SK-N-SH treated with all-trans-retinoic acid at 6 μM for 48 hours (cell line): ENCODE results near the gene TNPO2.

Experiments used
- ARNTL ChIP-seq: fragments of 450-650 bp; formaldehyde crosslinking; IDR thresholded peaks from 2 replicates; pipeline ENCODE4 v1.5.0; 2020; ENCODE audit warnings: low read depth, mild to moderate bottlenecking, moderate library complexity, borderline replicate concordance
- ESRRG ChIP-seq: fragments of 250-450 bp; sonication (Bioruptor Pico); IDR thresholded peaks from 2 replicates; pipeline ENCODE4 v1.6.1; 2021; ENCODE audit warnings: mild to moderate bottlenecking
- ISL1 ChIP-seq: fragments of 250-450 bp; sonication (Bioruptor Pico); IDR thresholded peaks from 2 replicates; pipeline ENCODE4 v2.1.2; 2022; ENCODE audit warnings: mild to moderate bottlenecking, moderate library complexity
- PATZ1 ChIP-seq: fragments of 250-450 bp; sonication (Bioruptor Pico); IDR thresholded peaks from 2 replicates; pipeline ENCODE4 v1.8.0; 2020; ENCODE audit warnings: mild to moderate bottlenecking, moderate library complexity, borderline replicate concordance
- ZFP30 ChIP-seq: fragments of 450-650 bp; formaldehyde crosslinking; IDR thresholded peaks from 2 replicates; pipeline ENCODE4 v1.5.0; 2022; ENCODE audit warnings: mild to moderate bottlenecking, moderate library complexity
- ZNF8 ChIP-seq: fragments of 450-650 bp; formaldehyde crosslinking; IDR thresholded peaks from 2 replicates; pipeline ENCODE4 v1.5.0; 2020; ENCODE audit warnings: mild to moderate bottlenecking, moderate library complexity

- TF ChIP-seq ESRRG: no peak
- TF ChIP-seq PATZ1: no peak
- no peak for TF ChIP-seq ZFP30 (CRISPR knock-in tag)
- no peak for TF ChIP-seq ISL1 (CRISPR knock-in tag)
- TF ChIP-seq ZNF8: no peak
- TF ChIP-seq ARNTL (CRISPR knock-in tag): no peak
These were observed 21.6 kb upstream of the TNPO2 start for GRCh38 chr19:12745166-12745897.
